ENCODE results near the gene ACVR1B. TPM values are rescaled to one million over a fixed set of nuclear protein-coding genes. Genes with fewer than 3 reads are reported as not detected.

Gene ACVR1B
- total RNA-seq, 1 experiment from 2014 or later: 7.7 TPM

DNA sequence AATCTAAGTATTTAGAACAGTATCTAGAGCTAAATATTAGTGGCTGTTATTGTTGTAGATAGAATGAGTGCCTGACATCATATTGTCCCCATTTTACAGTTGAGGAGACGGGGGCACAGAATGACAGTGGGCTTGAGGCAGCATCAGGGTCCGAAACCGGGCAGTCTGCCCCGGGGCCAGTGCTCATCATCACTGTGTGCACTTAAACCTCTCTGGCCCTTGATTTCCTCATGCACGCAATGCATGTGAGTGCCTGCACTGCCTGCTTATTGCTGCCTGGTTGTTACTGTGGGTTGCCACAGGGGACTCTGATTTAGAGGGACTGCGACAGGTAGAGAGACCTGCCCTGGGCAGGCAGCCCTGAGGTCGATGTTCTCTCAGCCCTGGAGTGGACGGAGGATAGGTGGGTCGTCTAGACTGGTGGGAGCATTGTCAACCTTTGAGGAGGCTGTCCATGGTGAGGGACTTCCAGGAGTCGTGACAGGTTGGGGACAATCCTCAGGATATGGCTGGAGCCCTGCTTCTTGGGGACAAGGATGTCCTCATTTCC is 34.4 kb upstream of the ACVR1B start:
- DNase-seq (ENCODE audit: low read depth): no peak

DNA sequence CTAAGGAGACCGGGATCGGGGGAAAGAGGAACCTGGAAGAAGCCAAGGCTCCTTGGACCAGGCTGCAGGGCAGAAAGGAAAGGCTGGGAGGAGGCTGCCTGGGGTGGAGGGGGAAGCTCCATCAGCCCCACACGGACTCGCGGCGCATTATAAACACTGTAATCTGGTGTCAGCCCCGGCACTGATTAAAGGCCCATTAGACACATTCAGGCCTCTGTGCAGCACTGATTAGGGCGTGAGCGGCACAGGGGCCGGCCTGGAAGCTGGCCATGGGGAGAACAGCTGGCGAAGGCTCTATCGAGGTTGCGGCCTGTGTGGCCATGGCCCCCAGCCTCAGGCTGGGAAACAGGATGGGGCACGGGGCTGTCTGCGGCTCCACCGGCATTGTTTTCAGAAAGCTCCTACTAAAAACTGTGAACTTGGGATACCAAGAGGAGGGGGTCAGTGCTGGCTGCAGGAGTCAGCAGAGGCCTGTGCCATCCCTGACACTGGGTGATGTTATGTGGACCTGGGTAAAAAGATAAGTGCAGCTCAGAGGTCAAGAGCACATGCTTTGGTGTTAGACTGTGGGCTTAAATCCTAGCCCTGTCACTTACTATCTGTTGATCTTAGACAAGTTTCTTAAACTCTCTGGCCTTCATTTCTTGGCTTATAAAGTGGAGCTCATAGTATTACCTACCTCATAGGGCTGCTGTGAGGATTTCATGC is 33.6 kb upstream of the ACVR1B start:
- no peak for DNase-seq (ENCODE audit: low read depth)

DNA sequence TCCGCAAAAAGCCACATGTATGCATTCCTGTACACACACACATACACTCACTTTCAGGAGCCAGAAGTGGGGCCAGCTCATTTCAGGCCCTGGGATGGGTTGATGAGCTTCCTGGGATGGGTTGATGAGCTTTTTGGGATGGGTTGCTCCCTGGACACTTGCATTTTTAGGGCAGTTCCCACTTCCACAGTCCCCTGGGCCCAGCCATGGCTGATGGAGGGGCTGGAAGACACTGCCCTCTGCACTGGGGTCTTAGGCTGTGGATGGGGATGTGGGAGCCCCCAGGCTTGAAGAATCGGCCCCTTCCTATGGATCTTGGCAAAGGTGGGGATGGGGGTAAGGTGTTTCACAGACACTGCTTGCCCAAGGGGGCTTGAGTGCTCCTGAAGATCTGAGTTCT is 31.5 kb upstream of the ACVR1B start:
- no peak for DNase-seq (ENCODE audit: low read depth)

DNA sequence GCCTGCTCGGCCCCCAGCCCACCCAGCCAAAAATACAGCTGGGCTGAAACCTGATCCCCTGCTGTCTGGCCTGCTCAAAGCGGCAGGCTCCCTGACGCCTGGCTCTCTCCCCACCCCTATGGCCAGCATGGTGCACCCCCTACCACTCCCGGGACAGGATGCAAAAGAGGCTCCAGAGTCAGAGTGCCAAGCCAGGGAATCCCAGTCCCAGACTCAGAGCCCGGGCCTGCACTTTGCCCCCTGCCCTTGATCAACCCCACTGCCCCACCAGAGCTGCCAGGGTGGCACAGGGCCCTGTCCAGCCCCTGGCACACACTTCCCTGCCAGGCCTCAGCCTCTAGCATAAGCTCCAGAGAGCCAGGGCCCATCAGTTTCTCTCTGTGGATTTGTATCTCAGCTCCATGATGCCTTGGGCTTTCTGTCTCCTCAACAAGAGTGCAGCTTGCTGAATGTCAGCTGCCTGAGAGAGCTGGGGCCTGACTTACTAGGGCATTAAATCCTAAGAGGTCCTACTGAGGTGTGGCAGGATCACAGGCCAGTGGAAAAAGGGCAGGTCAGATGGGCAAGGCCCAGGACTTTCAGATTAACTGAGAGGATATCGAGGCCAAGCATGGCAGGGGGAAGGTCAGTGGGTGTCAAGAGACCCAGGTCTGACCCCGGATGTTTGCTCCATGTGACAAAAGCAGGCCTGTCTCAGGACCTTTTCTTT is 30.3 kb upstream of the ACVR1B start:
- no peak for DNase-seq (ENCODE audit: low read depth)

DNA sequence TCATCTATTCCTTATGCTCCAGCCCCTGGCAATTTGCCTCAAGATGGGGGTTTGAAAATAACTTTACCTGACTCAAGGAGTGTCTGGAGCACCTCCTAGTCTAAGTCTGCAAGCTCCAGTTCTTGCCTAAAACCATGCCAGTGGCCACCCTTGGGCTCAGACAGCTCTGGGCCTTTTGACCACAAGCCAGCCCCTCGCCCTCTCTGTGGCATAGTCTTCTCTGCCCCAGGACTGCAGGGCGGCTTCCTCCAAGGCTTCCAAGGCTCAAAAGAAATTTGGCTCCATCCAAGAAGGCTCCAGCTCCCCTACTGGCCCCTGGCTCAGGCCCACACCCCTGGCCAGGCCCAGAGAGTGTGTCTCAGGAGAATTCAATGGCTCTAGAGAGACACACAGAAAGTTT is 29.4 kb upstream of the ACVR1B start:
- DNase-seq (ENCODE audit: low read depth): no peak

DNA sequence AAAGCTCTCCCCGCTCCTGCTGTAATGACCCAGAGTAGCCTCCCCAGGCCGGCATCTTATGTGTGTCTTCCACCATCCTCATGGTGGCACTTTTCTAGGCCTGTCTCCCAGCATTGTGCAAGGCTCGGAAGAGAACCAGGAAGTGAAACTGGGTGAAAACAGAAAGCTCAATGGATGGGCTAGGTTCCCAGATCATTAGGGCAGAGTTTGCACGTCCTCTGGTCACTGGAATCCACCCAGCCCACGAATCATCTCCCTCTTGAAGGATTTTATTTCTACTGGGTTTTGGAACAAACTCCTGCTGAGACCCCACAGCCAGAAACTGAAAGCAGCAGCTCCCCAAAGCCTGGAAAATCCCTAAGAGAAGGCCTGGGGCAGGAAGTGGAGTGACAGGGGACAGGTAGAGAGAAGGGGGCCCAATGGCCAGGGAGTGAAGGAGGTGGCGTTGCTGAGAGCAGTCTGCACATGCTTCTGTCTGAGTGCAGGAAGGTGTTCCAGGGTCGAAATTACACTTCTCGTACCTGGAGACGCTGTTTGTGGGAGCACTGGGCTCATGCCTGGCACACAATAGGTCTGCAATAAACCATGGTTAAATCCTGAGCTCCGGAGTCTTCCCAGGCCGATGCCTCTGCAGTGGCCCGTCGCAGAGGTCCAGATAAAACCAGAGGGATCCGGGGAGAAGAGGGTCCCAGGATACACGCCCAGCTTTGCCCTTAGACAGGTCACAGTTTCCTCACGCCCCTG is 28.6 kb upstream of the ACVR1B start:
- peak; percentile 34 for DNase-seq (ENCODE audit: low read depth)

DNA sequence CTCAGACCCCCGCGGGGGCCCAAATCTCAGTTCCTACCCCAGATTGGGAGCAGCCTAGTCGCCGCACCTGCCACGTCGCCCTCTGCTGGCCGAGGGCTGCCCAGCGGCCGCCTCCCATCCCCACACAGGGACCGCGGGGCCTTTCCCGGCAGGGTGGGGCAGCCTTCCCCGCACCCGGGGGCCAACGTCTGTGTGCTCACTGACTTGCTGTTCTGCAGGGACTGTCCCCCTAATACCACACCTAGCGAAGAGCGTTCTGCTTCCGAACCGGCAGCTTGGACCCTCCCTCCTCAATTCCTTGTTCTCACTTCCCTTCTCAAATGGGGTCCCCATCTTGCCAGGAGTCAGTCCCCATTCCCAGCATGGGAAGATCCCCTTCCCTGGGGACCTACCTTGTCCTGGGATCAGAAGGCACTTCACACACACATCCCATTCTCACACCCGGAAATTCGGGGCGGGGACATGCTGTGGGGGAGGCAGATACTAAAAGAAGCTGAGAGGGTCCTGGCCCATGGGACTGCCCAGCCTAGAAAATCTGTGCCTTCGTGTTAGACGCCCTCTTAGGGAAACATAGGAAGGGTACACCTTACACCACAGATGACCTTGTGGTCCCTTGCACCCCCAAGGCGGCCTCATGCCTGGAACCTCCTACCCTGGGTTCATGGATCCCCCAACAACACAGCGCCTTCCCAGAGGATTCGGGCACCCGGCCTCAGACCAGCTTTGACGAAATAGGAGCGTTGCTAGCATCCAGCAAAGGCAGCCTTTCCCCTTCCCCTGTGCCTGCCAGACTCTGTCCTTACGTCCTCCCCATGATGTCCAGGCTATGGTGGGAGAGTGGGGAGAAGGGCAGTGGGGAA is 27.8 kb upstream of the ACVR1B start:
- DNase-seq (ENCODE audit: low read depth): peak; percentile 18

DNA sequence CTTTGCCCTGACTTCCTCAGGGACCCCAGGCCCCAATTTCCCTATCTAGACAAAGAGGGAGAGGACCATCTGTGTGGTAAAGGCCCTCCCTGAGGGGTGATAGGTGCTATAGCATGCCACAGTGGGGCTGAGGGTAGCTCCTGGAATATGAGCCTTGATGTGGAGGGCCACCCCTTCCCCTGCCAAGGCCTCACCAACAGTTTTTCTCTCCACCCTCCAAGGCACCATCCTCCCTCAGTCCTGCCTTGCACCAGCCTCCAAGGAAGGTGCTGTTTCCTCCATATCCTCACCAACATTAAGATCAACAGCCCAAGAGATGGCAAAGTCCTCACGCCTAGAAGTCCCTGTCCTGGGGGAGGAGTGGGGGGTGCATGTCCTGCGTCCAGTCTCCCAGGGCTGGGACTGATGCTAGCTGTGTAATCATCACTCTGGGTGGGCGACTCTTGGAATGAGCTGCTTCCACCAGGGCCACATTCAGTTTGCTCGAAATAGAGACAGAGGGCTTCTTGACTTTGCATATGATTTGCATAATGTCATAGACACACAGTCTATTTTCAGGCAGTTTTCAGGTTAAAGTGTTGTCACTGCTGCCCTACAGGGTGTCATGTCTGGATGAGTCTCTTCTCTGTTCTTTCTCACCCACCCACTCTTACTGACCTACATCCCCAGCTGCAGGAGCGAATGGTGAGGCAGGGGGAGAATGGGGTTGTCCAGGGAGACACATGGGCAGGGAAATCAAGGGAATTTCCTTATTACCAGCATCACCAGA is 26.8 kb upstream of the ACVR1B start:
- no peak for DNase-seq (ENCODE audit: low read depth)

DNA sequence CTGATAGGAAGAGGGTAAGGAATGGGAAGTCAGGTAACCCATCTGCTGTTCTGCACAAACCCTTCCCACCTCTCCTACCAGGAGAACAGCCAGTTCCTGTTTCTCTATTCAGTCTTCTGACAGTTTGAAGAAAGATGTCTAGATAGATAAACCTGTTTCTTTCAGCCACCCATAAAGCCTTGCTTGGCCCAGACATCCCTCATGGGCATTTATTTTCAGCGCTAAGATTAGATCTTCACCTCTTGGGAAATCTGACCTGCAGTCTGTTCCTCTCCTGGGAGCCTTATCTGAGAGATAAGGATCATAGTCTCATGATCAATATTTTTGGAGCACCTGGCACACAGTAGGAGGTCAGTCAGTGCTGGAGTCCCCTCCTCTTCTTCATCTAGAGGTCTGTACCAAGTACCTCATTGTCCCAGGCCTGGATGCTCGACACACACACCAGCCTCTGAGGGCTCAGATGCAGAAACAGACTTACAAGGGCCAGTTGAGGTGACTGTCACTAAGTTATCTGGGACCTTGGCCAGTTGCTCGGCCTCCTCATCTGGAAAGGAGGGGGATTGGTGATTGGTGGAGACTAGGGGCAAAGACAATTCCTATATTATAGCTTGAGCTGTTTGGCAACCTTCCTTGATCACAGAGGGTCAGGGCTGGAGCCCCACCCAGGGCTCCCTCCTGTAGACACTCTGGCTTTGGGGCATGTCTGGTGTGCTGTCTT is 26.0 kb upstream of the ACVR1B start:
- no peak for DNase-seq (ENCODE audit: low read depth)

DNA sequence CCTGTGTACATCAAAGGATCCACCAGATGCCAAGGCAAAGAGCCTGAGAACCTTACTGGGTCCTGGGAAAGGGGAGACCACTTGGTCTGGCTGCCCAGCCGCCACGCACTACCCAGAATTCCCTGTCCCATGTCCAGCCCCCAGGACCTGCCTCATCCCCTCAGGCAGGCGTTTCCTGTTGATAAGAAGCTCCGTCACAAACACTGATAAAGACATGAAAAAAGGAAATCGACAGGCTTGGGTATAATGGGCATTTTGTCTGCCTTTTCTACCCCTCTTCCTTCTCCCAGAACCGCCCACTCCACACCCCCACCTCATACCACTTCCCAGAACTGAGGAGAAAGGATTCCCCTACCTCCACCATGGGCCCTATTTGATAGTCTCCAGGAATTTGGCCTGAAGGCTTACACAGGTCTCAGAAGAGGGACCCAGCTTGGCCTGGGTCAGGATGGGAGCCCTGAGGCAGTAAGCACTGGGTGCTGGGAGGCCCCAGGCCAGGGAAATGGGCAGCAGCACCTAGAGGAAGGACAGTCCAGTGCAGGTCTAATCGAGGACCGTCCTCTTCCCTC is 25.4 kb upstream of the ACVR1B start:
- no peak for DNase-seq (ENCODE audit: low read depth)

DNA sequence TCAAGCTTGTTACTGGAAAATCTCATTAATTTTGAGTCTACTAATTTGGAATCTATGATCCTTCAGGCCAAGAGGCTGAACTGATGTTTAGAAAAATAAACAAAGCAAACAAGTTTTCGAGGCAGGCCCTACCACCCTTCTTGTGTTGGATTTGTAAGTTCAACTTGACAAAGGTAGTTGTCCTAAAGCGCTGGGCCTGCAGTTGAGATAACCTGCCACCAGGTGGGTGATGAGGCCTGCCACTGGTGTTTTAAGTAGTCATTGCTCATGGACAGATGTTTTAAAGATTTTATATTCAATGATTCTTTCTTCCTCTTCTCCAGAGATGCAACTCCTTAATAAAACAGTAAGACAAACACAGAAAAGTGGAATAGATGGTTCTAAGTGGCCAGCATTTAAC is 24.8 kb upstream of the ACVR1B start:
- DNase-seq (ENCODE audit: low read depth): no peak

DNA sequence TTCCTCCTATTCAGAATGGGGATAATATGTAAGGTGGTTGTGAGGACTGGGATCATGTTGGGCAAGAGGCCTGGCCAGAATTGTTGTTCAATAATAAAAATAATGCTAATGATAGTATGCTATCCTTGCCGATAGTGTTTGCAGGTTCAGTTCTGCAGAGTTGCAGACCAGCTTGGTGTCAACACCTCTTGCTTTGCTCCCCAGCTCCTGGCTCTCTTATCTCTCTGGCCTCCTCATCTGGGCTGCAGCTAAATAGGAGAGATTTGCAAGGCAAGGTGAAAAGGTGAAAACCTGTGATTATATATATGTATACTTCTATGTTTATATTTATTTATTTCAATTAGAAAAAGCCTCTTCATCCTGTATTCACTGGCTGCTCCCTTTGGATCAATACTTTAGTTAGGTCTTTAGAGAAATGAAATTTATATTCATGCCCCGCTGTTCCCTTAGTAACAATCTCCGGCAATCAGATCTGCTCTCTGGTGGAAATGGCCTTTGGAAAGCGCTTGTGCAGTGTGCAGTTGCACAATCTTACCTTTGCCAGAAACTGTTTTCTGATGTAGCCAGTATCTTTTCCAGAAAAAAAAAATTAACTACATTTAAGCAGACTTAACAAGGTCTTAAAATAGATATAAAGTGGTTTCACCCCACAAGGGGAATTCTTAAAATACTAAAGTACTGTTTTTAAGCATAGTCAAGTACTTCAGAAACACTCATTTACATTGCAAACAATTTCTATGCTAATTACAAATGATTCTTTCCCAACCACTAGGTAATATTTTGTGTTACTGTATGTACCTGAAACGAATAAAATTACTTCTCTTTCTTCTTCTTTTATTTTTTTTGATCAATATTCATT is 19.1 kb upstream of the ACVR1B start:
- no peak for DNase-seq (ENCODE audit: low read depth)

DNA sequence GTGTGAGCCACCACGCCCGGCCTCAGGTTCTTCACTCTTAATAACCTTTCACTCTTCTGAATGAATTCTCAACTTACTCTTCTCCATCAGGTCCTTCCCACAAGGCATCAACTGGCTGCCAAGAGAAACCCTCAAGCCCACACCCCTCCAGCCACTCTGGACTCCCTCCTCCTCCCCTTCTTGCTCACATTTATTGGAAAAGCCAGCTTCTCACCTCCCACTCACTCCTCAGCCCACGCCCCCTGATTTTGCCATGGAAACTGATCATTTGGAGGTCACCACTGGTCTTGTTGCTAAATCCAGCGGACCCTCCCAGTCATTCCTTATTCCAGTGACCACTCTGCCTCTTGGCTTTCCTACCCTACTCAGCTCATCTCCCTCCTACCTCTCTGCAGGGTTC is 17.4 kb upstream of the ACVR1B start:
- DNase-seq (ENCODE audit: low read depth): no peak

DNA sequence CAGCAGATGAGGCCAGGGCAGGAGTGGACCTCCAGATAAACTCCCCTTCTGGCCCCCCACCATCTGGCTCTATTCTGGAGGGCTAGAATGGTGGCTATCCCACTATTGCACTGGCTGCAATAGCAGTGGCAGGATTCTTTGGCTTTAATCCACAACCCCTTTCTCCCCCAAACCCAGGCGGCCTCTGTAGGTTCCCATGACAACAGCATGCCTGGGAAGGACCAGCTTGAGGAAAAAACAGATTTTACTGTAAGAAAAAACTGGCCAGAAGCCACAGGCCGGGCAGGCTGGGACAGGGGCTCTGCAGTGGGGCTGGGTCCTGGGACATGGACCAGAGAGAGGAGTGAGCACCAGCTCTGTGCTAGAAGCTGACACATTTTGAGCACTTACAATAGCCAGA is 13.6 kb upstream of the ACVR1B start:
- no peak for DNase-seq (ENCODE audit: low read depth)

DNA sequence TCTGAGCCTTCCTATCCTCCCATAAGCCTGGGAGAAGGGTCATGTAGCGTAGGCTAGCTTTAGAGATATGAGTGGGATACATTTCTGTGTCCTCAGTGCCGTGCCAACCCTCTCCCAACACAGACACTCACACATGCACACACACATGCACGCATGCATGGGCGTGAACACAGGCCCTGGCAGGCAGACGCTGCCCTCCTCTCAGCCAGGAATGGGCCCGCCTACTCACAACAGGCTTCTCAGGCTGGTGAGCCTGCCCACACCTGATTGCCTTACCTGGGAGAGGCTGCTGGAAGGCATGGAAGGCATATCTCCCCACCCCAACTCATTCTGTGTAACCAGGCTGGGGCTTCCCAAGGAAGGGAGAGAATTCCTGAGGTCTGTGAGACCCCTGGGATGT is 12.8 kb upstream of the ACVR1B start:
- DNase-seq (ENCODE audit: low read depth): no peak

DNA sequence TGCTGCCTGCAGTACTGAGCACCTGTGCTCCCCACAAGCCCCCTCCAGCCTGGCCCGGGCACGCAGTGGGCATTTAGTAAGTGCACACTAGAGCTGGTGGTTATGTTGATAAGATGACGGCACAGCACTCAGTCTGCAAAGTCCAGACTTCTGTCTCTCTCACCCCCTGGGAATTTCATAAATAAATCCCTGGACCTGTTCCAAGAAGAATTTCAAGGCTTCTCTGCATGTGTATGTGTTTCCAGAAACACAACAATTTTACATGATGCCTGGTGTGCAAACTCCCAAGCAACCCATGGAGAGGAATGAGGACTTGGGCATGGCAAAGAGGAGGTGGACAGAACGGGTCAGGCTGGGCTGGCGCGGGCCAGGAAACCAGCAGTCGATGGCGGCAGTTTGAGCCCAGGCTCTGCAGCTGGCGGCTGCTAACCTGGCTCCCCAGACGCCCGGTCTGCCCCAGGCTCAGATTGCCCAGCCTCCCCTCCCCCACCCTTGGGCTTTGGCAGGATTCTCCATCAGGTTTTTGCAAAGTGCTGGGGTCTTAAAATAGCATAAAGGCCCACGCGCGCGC is 10.4 kb upstream of the ACVR1B start:
- no peak for DNase-seq (ENCODE audit: low read depth)

DNA sequence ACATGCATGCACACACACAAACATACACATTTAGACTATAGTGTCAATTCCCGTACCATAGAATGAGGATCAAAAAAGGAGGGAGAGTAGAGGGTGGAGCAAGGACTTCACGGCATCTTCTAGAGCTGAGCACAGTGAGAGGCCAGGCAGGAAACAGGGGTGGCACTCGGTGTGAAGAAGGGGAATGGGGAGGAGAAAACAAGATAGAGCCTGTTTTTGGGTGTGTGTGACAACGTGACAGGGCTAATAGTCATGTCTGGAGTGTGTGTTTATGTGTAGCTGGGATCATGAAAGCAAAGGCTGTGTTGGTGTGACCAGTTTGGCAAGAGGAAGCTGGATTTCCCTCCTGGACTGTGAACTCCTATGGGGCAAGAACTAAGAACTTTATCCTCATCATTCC is 9.9 kb upstream of the ACVR1B start:
- no peak for DNase-seq (ENCODE audit: low read depth)

DNA sequence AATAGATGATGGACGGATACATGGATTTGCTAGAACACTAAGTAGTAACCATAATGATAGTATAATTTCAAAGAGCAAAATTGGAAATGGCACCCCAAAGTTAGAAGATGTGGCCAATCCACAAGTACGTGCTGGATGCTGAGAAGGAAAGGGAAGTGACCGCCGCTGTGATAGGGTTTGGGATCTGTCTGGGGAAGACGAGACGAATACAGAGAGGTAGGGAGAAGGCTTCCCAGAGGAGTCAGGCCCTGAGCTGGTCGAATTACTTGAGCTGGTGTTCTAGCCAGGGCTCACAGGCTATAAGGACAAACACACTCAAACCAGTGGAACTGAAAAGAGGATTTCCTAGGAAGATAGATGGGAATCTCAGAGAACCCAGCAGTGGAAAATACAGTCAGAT is 9.4 kb upstream of the ACVR1B start:
- no peak for DNase-seq (ENCODE audit: low read depth)

All from HT1080 (cell line).